Measurements from ENCODE around the gene PDK2.

DNA sequence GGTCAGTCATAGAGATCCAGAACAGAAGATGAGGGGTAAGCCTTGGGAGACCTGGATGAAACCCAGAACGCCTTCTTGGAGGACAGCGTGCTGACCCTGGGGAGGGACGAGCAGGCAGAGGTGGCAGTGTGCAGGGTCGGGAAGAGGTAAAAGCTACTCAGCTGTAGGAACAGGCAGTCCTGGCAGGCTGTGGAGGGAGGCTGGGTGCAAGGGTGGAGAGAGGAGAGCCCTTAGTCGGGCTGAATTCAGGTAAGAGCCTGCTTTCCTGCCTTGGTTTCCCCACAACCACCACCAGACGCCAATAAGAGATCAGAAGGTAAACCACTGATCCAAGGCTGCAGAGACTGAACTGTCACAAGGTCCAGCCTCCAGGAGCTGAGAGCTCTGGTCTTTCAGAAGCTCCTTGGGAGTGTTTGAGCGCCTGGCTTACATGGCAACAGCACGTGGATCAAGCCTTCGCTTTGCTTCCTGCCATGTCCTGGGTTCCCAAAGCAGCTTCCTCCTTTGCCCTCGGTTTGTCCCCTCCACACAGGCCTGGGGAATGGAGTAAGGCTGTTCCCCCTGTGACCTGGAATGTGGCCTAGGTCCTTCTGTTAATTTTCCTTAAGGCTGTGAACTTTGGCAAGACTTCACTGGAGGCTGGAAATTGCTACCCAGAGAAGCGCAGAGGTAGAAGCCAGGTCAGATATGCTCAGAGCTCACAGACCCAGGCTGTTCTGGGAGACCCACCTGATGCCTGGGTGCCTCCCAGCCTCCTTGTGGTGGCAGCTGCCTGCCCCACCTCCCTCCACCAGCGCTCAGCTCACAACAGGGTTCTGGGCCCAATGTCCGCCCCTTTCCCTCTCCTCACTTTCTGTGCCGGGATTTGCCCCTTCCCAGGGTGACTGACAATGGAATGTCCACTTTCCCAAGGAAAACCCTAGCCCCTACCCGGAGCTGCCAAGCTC, 3.9 kb upstream of the PDK2 start:
- TF ChIP-seq, protein P1, sequence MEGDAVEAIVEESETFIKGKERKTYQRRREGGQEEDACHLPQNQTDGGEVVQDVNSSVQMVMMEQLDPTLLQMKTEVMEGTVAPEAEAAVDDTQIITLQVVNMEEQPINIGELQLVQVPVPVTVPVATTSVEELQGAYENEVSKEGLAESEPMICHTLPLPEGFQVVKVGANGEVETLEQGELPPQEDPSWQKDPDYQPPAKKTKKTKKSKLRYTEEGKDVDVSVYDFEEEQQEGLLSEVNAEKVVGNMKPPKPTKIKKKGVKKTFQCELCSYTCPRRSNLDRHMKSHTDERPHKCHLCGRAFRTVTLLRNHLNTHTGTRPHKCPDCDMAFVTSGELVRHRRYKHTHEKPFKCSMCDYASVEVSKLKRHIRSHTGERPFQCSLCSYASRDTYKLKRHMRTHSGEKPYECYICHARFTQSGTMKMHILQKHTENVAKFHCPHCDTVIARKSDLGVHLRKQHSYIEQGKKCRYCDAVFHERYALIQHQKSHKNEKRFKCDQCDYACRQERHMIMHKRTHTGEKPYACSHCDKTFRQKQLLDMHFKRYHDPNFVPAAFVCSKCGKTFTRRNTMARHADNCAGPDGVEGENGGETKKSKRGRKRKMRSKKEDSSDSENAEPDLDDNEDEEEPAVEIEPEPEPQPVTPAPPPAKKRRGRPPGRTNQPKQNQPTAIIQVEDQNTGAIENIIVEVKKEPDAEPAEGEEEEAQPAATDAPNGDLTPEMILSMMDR (IDR thresholded peaks at IDR 0.05; ENCODE audit: insufficient read depth, low read length, poor library complexity, severe bottlenecking): no peak
- TF ChIP-seq EZH2phosphoT487 (conservative IDR thresholded peaks at IDR 0.05; ENCODE audit: low read length): no peak
